Parathyroid adenoma (tissue), 2 donors: Measurements from ENCODE around the gene KRTAP5-7.
A peak's percentile ranks its signal among the peaks of the same experiment; 100 is the strongest.

Experiments
- H2AFZ ChIP-seq: fragments of 300-600 bp; sonication (generic); one replicate; pipeline ENCODE4 v1.7.0; 2017; ENCODE audit warnings: antibody characterized with exemption, mild to moderate bottlenecking
- H3K27ac ChIP-seq: fragments of 300-600 bp; sonication (generic); one replicate; pipeline ENCODE4 v1.7.0; 2017
- H3K27me3 ChIP-seq: fragments of 300-600 bp; sonication (generic); one replicate; pipeline ENCODE4 v1.7.0; 2017; ENCODE audit warnings: low read length; ENCODE audit not compliant: control insufficient read depth, insufficient read depth
- H3K36me3 ChIP-seq: fragments of 300-600 bp; sonication (generic); one replicate; pipeline ENCODE4 v1.7.0; 2017; ENCODE audit warnings: low read length; ENCODE audit not compliant: control insufficient read depth, insufficient read depth
- H3K4me1 ChIP-seq: fragments of 300-600 bp; sonication (generic); one replicate; pipeline ENCODE4 v1.7.0; 2017; ENCODE audit warnings: control low read depth
- H3K4me2 ChIP-seq: fragments of 300-600 bp; sonication (generic); one replicate; pipeline ENCODE4 v1.7.0; 2017; ENCODE audit warnings: low read length
- H3K4me3 ChIP-seq: fragments of 300-600 bp; sonication (generic); one replicate; pipeline ENCODE4 v1.7.0; 2017; ENCODE audit warnings: low read depth, low read length
- H3K79me2 ChIP-seq: fragments of 300-600 bp; sonication (generic); one replicate; pipeline ENCODE4 v1.7.0; 2017; ENCODE audit warnings: control low read depth
- H3K9ac ChIP-seq: fragments of 300-600 bp; sonication (generic); one replicate; pipeline ENCODE4 v1.7.0; 2017; ENCODE audit warnings: mild to moderate bottlenecking
- H3K9me3 ChIP-seq: fragments of 300-600 bp; sonication (generic); one replicate; pipeline ENCODE4 v1.7.0; 2017; ENCODE audit warnings: low read length; ENCODE audit not compliant: control insufficient read depth
- TF ChIP-seq, protein P1 (sequence below): fragments of 300-600 bp; sonication (generic); IDR thresholded peaks from one replicate; pipeline ENCODE4 v1.7.0; 2017; ENCODE audit warnings: antibody characterized with exemption, mild to moderate bottlenecking
- donor health status: primary hyperparathyroidism.

The KRTAP5-7 gene

GRCh38 chr11:71556018-71556417, 29.0 kb downstream of the KRTAP5-7 start:
- Histone ChIP-seq H3K79me2 (no peaks in the 10 kb centered on the region), H3K27me3 (no peaks in the 10 kb centered on the region), H3K4me2 (no peak overlapping the region), H3K9me3 (no peaks in the 10 kb centered on the region), H3K27ac (no peak overlapping the region), H2AFZ (no peak overlapping the region), H3K4me3 (no peak overlapping the region), H3K9ac (no peak overlapping the region), H3K4me1 (no peaks in the 10 kb centered on the region), H3K36me3 (no peaks in the 10 kb centered on the region)
- TF ChIP-seq, protein P1, sequence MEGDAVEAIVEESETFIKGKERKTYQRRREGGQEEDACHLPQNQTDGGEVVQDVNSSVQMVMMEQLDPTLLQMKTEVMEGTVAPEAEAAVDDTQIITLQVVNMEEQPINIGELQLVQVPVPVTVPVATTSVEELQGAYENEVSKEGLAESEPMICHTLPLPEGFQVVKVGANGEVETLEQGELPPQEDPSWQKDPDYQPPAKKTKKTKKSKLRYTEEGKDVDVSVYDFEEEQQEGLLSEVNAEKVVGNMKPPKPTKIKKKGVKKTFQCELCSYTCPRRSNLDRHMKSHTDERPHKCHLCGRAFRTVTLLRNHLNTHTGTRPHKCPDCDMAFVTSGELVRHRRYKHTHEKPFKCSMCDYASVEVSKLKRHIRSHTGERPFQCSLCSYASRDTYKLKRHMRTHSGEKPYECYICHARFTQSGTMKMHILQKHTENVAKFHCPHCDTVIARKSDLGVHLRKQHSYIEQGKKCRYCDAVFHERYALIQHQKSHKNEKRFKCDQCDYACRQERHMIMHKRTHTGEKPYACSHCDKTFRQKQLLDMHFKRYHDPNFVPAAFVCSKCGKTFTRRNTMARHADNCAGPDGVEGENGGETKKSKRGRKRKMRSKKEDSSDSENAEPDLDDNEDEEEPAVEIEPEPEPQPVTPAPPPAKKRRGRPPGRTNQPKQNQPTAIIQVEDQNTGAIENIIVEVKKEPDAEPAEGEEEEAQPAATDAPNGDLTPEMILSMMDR = no peak

GRCh38 chr11:71557257-71557656, 30.2 kb downstream of the KRTAP5-7 start:
- Histone ChIP-seq H3K9ac (no peak overlapping the region), H2AFZ (no peak overlapping the region), H3K36me3 (no peaks in the 10 kb centered on the region), H3K4me2 (no peak overlapping the region), H3K9me3 (no peaks in the 10 kb centered on the region), H3K79me2 (no peaks in the 10 kb centered on the region), H3K4me1 (no peaks in the 10 kb centered on the region), H3K27me3 (no peaks in the 10 kb centered on the region), H3K4me3 (no peak overlapping the region), H3K27ac (no peak overlapping the region)
- TF ChIP-seq, protein P1 = no peak

DNA sequence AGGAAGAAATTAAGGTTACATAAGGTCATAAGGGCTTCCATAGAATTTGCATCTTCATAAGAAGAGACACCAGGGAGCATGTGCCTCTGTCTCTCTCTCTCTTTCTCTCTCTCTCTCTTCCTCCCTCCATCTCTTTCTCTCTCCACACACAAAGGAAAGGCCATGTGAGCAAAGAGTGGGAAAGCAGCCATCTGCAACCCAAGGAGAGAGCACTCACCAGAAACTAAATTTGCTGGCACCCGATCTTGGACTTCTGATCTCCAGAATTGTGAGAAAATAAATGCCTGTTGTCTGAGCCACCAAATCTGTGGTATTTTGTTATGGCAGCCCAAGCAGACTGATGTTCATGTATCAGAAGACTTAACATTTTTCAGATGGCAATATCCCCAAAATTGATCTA, 31.9 kb downstream of the KRTAP5-7 start:
- Histone ChIP-seq H3K4me2 (no peak overlapping the region), H3K4me3 (no peak overlapping the region), H3K79me2 (no peaks in the 10 kb centered on the region), H3K27me3 (no peaks in the 10 kb centered on the region), H3K9ac (no peak overlapping the region), H3K27ac (no peak overlapping the region), H3K9me3 (no peaks in the 10 kb centered on the region), H2AFZ (no peak overlapping the region), H3K36me3 (no peaks in the 10 kb centered on the region), H3K4me1 (no peaks in the 10 kb centered on the region)
- TF ChIP-seq, protein P1 = no peak

DNA sequence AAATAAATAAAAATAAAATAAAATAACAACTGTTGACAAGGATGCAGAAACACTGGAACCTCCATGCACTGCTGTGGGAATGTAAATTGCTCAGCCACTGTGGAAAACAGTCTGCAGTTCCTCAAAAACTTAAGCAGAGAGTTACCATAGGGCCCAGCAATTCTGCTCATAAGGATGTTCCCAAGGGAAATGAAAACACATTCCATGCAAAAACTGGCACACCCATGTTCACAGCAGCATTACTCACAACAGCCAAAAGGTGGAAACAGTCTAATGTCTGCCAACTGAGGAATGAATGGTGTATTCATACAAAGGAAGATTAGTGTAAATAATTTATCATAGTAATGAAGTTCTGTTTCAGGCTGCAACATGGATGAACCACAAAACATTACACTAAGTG, 35.1 kb downstream of the KRTAP5-7 start:
- H3K79me2 ChIP-seq = no peaks in the 10 kb centered on the region
- TF ChIP-seq, protein P1 = no peak
- no peaks in the 10 kb centered on the region for H3K36me3 ChIP-seq
- no peak overlapping the region for H3K4me3 ChIP-seq
- H2AFZ ChIP-seq = no peak overlapping the region
- H3K4me2 ChIP-seq = no peak overlapping the region
- H3K27ac ChIP-seq = no peak overlapping the region
- H3K27me3 ChIP-seq = no peaks in the 10 kb centered on the region
- H3K4me1 ChIP-seq = no peaks in the 10 kb centered on the region
- no peak overlapping the region for H3K9ac ChIP-seq
- no peaks in the 10 kb centered on the region for H3K9me3 ChIP-seq

DNA sequence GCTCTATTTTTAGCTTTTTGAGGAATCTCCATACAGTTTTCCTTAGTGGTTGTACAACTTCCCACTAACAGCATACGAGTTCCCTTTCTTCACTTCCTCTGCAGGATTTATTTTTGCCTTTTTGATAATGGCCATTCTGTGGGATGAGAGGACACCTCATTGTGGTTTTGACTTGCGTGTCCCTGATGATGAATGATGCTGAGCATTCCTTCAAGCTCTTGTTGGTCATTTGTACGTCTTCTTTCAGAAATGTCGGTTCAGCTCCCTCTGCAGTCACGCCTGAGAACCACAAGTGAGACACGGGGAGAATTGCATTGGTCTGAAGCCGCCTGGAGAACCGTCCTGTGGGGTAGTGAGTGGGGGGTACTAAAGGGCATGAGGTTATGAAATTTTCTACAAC, 36.3 kb downstream of the KRTAP5-7 start:
- no peak overlapping the region for H2AFZ ChIP-seq

More for the DNA sequence above, 36.3 kb downstream of the KRTAP5-7 start:
- Histone ChIP-seq H3K4me1 (no peaks in the 10 kb centered on the region), H3K9ac (no peak overlapping the region), H3K4me3 (no peak overlapping the region), H3K4me2 (no peak overlapping the region), H3K9me3 (no peaks in the 10 kb centered on the region), H3K27ac (no peak overlapping the region), H3K27me3 (no peaks in the 10 kb centered on the region), H3K79me2 (no peaks in the 10 kb centered on the region), H3K36me3 (no peaks in the 10 kb centered on the region)
- TF ChIP-seq, protein P1 = peak; percentile 16
